GM12892 (cell line): ENCODE data around the gene MYH16.

Experiments used
- POLR2A ChIP-seq: IDR thresholded peaks from 2 replicates; pipeline ENCODE4 v1.6.1; 2011; ENCODE audit warnings: low read depth, low read length, control low read depth
- POLR2AphosphoS5 ChIP-seq: IDR thresholded peaks from 2 replicates; pipeline ENCODE4 v1.6.1; 2011; ENCODE audit warnings: low read depth, low read length, control low read depth

GRCh38 chr7:99325001-99325493, 52.4 kb downstream of the MYH16 start:
- no peak for TF ChIP-seq POLR2A
- TF ChIP-seq POLR2AphosphoS5: no peak
